Pons (tissue), 1 donor: ENCODE results near the gene RPN2.

Source experiments
- DNase-seq: peaks from one replicate; pipeline ENCODE4 v3.0.0-alpha.2; 2016; ENCODE audit warnings: low spot score

RPN2 gene

GRCh38 chr20:37218976-37219375 is 39.8 kb downstream of the RPN2 start:
- DNase-seq: no peak

GRCh38 chr20:37219751-37220668 is 40.9 kb downstream of the RPN2 start:
- DNase-seq: no peak

- DNase-seq: no peak
Measured at GRCh38 chr20:37220731-37221130, 41.6 kb downstream of the RPN2 start.

GRCh38 chr20:37222086-37222485 is 43.0 kb downstream of the RPN2 start:
- no peak for DNase-seq

- DNase-seq: peak; percentile 79
Measured at GRCh38 chr20:37223053-37223452, 43.9 kb downstream of the RPN2 start.

- DNase-seq: no peak
Measured at GRCh38 chr20:37225146-37225545, 46.0 kb downstream of the RPN2 start.

- DNase-seq: no peak
Measured at GRCh38 chr20:37226889-37227288, 47.8 kb downstream of the RPN2 start.

- no peak for DNase-seq
Measured at GRCh38 chr20:37228082-37228481, 49.0 kb downstream of the RPN2 start.

GRCh38 chr20:37228656-37229055 is 49.5 kb downstream of the RPN2 start:
- DNase-seq: no peak

- DNase-seq: no peak
Measured at GRCh38 chr20:37229357-37229756, 50.2 kb downstream of the RPN2 start.

- no peak for DNase-seq
Measured at GRCh38 chr20:37230200-37230599, 51.1 kb downstream of the RPN2 start.

GRCh38 chr20:37231947-37232630 is 53.0 kb downstream of the RPN2 start:
- DNase-seq: no peak

- no peak for DNase-seq
Measured at GRCh38 chr20:37233548-37234253, 54.6 kb downstream of the RPN2 start.

GRCh38 chr20:37234254-37234581 is 55.1 kb downstream of the RPN2 start:
- DNase-seq: no peak

- no peak for DNase-seq
Measured at GRCh38 chr20:37235065-37235464, 55.9 kb downstream of the RPN2 start.

GRCh38 chr20:37236462-37236861 is 57.3 kb downstream of the RPN2 start:
- DNase-seq: no peak

- DNase-seq: no peak
Measured at GRCh38 chr20:37237656-37238055, 58.5 kb downstream of the RPN2 start.

- DNase-seq: no peak
Measured at GRCh38 chr20:37238426-37238825, 59.3 kb downstream of the RPN2 start.

- DNase-seq: no peak
Measured at GRCh38 chr20:37238935-37239451, 59.9 kb downstream of the RPN2 start.

- DNase-seq: no peak
Measured at GRCh38 chr20:37240337-37241067, 61.4 kb downstream of the RPN2 start.

- DNase-seq: no peak
Measured at GRCh38 chr20:37242503-37242902, 63.4 kb downstream of the RPN2 start.
